Smooth muscle cell (in vitro differentiated cells): Measurements from ENCODE around the gene TMEM273. TPM values are rescaled to one million over a fixed set of nuclear protein-coding genes. Genes with fewer than 3 reads are reported as not detected.

Source experiments
- DNase-seq: peaks from one replicate; lab custom pipeline; 2025; ENCODE audit not compliant: unreplicated experiment; lab: John Stamatoyannopoulos, UW
- H2AFZ ChIP-seq: fragments of 200-600 bp; sonication (generic); 2 replicates; pipeline ENCODE4 v1.6.0; 2016; ENCODE audit warnings: antibody characterized with exemption, low read depth, mild to moderate bottlenecking
- H3F3A ChIP-seq: fragments of 200-600 bp; sonication (generic); 2 replicates; pipeline ENCODE4 v1.6.0; 2017; ENCODE audit warnings: antibody characterized with exemption, low read depth
- H3K27ac ChIP-seq: fragments of 200-600 bp; sonication (generic); 2 replicates; pipeline ENCODE4 v1.5.1; 2016; ENCODE audit warnings: low read depth, mild to moderate bottlenecking
- H3K27me3 ChIP-seq: fragments of 200-600 bp; sonication (generic); 2 replicates; pipeline ENCODE4 v1.6.1; 2016; ENCODE audit warnings: low read depth, mild to moderate bottlenecking
- H3K36me3 ChIP-seq: fragments of 200-600 bp; sonication (generic); 2 replicates; pipeline ENCODE4 v1.5.1; 2016; ENCODE audit warnings: low read depth
- H3K4me1 ChIP-seq: fragments of 200-600 bp; sonication (generic); 2 replicates; pipeline ENCODE4 v1.5.1; 2016; ENCODE audit warnings: low read depth
- H3K4me2 ChIP-seq: fragments of 200-600 bp; sonication (generic); 2 replicates; pipeline ENCODE4 v1.6.0; 2016; ENCODE audit warnings: mild to moderate bottlenecking
- H3K4me3 ChIP-seq: fragments of 200-600 bp; sonication (generic); 2 replicates; pipeline ENCODE4 v1.5.1; 2016; ENCODE audit warnings: mild to moderate bottlenecking
- H3K79me2 ChIP-seq: fragments of 200-600 bp; sonication (generic); 2 replicates; pipeline ENCODE4 v1.6.0; 2016; ENCODE audit warnings: low read depth, mild to moderate bottlenecking
- H3K9ac ChIP-seq: fragments of 200-600 bp; sonication (generic); 2 replicates; pipeline ENCODE4 v1.6.0; 2016; ENCODE audit warnings: low read depth
- H3K9me3 ChIP-seq: fragments of 200-600 bp; sonication (generic); replicated peaks from 2 replicates; pipeline ENCODE4 v1.5.1; 2016; ENCODE audit warnings: low read depth
- H4K20me1 ChIP-seq: fragments of 200-600 bp; sonication (generic); 2 replicates; pipeline ENCODE4 v1.6.0; 2016; ENCODE audit warnings: low read depth
- WGBS: methylation state at CpG from one replicate; pipeline ENCODE4 v1.1.7; 2016; ENCODE audit warnings: low lambda C conversion rate; 5-methylcytosine and 5-hydroxymethylcytosine counted together
- polyA plus RNA-seq: library from polyadenylated mRNA; unstranded; fragments of >200 nt; fragmentation: Nextera tagmentation; extraction: Ambion mirVana; gene quantifications from 2 replicates; pipeline ENCODE4 v1.2.1, GENCODE V29; 2016
- total RNA-seq: library from RNA; depleted of rRNA; stranded (reverse); fragments of >200 nt; gene quantifications from 2 replicates; pipeline ENCODE4 v1.2.3, GENCODE V29; 2014
- TF ChIP-seq, protein P1 (sequence below): fragments of 200-600 bp; sonication (generic); IDR thresholded peaks from 2 replicates; pipeline ENCODE4 v1.5.1; 2017; ENCODE audit warnings: borderline replicate concordance, mild to moderate bottlenecking, antibody characterized with exemption; ENCODE audit not compliant: insufficient read depth, poor library complexity, severe bottlenecking

TMEM273 gene
- total and polyA plus RNA-seq, 2 experiments from 2014 or later: 0.09 TPM; not detected in 1

- Histone ChIP-seq H4K20me1 (no peaks in the 10 kb centered on the region), H3F3A (no peaks in the 10 kb centered on the region), H3K9ac (peak overlapping the region; percentile 49), H3K4me3 (no peak overlapping the region), H3K27me3 (no peaks in the 10 kb centered on the region), H3K27ac (peak overlapping the region; percentile 78), H2AFZ (no peak overlapping the region), H3K36me3 (no peaks in the 10 kb centered on the region), H3K4me1 (no peaks in the 10 kb centered on the region), H3K9me3 (no peaks in the 10 kb centered on the region), H3K79me2 (no peaks in the 10 kb centered on the region), H3K4me2 (peak overlapping the region; percentile 34)
- DNase-seq: no peak
- TF ChIP-seq, protein P1, sequence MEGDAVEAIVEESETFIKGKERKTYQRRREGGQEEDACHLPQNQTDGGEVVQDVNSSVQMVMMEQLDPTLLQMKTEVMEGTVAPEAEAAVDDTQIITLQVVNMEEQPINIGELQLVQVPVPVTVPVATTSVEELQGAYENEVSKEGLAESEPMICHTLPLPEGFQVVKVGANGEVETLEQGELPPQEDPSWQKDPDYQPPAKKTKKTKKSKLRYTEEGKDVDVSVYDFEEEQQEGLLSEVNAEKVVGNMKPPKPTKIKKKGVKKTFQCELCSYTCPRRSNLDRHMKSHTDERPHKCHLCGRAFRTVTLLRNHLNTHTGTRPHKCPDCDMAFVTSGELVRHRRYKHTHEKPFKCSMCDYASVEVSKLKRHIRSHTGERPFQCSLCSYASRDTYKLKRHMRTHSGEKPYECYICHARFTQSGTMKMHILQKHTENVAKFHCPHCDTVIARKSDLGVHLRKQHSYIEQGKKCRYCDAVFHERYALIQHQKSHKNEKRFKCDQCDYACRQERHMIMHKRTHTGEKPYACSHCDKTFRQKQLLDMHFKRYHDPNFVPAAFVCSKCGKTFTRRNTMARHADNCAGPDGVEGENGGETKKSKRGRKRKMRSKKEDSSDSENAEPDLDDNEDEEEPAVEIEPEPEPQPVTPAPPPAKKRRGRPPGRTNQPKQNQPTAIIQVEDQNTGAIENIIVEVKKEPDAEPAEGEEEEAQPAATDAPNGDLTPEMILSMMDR: no peak
- 100% methylated on average over 1 of the region's 1 CpG for WGBS
Observed at GRCh38 chr10:49136525-49136924, 51.7 kb downstream of the TMEM273 start.

DNA sequence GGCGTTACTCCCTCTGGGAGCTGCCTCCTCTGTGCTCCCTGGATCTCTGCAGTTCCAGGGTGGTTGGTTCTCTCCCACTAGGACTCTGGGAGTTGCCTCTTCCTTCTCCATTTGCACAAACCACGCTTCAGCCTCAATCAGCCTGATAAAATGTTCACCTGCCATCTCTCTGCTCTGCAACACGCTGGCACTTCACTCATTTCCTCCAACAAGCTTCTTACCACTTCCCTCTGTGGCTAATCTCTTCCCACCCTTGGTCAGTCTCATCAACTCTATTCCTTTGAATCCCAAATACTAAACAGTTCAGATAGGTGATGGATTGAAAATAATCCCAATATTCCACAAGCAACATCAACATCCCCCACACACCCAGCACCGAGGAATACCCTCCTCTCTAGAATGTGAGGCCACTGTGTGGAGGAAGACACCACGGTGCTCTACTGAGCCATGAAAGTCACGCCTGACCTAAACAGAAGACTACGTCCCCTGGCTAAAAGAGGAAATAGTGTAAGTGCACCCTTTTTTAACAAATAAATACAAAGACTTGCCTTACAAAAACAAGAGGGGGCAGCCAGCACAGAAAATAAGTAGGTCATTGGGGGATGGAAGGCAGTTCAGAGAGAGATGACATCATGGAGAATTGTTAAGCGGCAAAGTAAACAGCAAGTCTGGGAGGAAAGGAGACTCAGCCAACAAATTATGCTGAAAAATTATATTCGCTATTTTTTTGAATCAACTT lies 52.4 kb downstream of the TMEM273 start:
- WGBS: 73% methylated on average over 9 of the region's 9 CpGs
- TF ChIP-seq, protein P1: no peak
- H3K9me3 ChIP-seq: no peaks in the 10 kb centered on the region
- no peak overlapping the region for H2AFZ ChIP-seq
- H3K27me3 ChIP-seq: no peaks in the 10 kb centered on the region
- H4K20me1 ChIP-seq: no peaks in the 10 kb centered on the region
- peak overlapping the region; percentile 49 for H3K9ac ChIP-seq
- H3K4me1 ChIP-seq: no peaks in the 10 kb centered on the region
- no peaks in the 10 kb centered on the region for H3K79me2 ChIP-seq
- H3K36me3 ChIP-seq: no peaks in the 10 kb centered on the region
- H3F3A ChIP-seq: no peaks in the 10 kb centered on the region
- no peak overlapping the region for H3K4me3 ChIP-seq
- H3K27ac ChIP-seq: peak overlapping the region; percentile 78
- peak overlapping the region; percentile 34 for H3K4me2 ChIP-seq
- no peak for DNase-seq

GRCh38 chr10:49134327-49134726 lies 53.9 kb downstream of the TMEM273 start:
- no peak overlapping the region for H3K9ac ChIP-seq
- H3K9me3 ChIP-seq: no peaks in the 10 kb centered on the region
- TF ChIP-seq, protein P1: no peak
- no peak for DNase-seq
- no peaks in the 10 kb centered on the region for H3K4me1 ChIP-seq
- WGBS: 85% methylated on average over 3 of the region's 3 CpGs
- H3K27me3 ChIP-seq: no peaks in the 10 kb centered on the region
- H3K4me3 ChIP-seq: no peak overlapping the region
- H4K20me1 ChIP-seq: no peaks in the 10 kb centered on the region
- H3K36me3 ChIP-seq: no peaks in the 10 kb centered on the region
- H3F3A ChIP-seq: no peaks in the 10 kb centered on the region
- H3K27ac ChIP-seq: no peak overlapping the region
- H3K79me2 ChIP-seq: no peaks in the 10 kb centered on the region
- no peak overlapping the region for H3K4me2 ChIP-seq
- H2AFZ ChIP-seq: no peak overlapping the region
